GM10266 (cell line): ENCODE data around the gene LUC7L3.
"Not testable (repeated sequence)": the region's sequence is repeated elsewhere in the genome, so short reads cannot be mapped to it uniquely, and the experiment has no call there.

Experiments
- DNase-seq: peaks from one replicate; pipeline ENCODE4 v3.0.0; 2012; ENCODE audit errors: extremely low spot score
- CTCF ChIP-seq: IDR thresholded peaks from 2 replicates; pipeline ENCODE4 v1.5.1; 2012; ENCODE audit warnings: mild to moderate bottlenecking, low read depth; ENCODE audit not compliant: control insufficient read depth, insufficient read depth; ENCODE audit errors: missing control alignments

LUC7L3 gene

DNA sequence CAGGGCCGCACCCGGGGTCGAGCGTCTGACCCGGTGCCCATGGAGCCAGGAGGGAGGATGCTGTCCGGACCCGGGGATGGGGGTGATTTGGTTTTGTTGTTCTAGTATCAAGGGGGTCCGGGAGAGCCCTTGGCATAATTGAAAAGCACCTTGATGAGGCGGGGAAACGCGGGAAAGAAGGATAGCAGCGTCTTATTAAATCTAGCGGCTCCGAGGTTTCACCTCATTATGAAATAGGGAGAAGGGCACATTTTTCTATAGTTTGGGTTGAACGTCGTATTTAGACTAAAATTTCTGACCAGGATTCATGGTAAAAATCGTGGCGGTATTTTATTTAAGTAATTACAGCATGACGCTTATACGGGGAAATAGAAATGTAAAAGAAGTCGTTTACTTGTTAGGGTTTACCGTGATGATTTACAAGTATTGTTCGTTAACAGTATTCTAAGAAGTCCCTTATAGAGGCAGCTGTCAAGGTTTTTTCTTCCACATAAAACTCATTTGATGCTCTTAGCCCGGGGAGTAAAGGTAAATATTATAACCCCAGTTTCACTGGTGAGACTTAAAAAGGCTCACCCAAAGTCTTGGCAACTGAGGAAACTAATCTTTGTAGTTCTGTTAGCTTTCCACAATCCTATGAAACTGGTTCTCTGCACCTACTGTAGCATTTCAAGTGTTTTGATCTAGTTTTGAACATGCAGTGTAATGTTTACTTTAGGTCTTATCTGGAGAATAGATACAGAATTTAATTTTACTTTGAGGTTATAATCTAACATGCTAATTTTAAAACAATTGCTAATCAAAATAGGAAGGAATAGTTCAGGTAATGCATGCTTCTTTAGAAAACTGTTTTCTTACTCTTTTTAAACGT is 756 bp downstream of the LUC7L3 start:
- no peak for TF ChIP-seq CTCF
- no peak for DNase-seq

DNA sequence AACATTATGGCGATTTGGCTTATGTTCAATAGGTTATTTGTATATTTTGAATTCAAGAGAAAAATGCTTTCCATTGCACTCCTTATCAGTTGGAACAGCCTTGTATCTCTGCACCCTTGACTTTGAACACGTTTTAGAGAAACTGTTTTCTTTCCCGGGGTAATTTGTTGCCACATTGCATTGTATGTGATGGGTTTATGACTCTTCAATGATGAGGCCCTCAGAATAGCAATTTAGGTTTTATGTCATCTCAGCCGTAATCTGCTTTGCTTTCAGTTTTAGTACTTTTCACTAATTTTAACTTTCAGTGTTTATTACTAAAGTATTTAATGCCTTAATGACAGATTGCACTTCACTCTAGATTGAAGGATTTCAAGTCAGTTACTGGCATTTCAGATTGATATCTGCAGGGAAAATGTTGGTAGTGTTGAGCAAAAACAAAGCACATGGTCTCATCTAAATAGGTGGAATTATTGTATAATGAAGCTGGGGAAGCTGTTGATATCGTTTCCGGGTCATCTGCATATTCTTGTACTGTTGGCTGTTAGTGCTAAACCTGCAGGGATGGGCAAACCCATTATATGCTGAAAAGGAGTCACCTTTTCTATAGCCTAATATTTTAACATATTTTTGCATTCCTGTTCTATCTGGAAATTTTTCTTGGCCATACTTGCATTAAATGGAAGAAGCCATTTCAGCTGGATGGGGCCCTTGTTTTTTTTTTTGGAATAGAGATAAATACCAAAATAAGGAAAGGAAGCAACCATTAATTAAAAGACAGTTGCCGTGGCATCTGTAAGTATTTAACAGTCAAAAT is 2.0 kb downstream of the LUC7L3 start:
- no peak for TF ChIP-seq CTCF
- peak; percentile 53 for DNase-seq

DNA sequence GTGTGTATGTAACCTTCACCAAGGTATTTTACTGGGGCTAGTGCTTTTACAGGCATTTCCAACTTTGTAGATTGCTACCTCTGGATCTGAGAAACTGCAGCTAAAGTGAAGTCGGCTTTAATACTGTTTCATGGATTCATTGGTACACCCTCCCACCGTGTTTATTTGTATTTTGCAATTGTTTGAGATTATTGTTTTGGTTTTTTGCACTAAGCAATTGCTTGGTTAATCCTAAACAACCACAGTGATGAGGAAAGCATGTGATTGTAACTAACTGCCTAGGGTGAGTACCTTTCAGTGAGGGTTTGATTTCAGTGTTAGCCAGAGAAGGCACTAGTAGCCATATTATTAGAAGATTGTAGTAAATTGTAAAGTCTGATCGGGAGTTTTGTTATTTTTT is 3.3 kb downstream of the LUC7L3 start:
- no peak for DNase-seq
- no peak for TF ChIP-seq CTCF

- DNase-seq: not testable (repeated sequence)
These were observed 5.2 kb downstream of the LUC7L3 start for GRCh38 chr17:50724622-50725021.

DNA sequence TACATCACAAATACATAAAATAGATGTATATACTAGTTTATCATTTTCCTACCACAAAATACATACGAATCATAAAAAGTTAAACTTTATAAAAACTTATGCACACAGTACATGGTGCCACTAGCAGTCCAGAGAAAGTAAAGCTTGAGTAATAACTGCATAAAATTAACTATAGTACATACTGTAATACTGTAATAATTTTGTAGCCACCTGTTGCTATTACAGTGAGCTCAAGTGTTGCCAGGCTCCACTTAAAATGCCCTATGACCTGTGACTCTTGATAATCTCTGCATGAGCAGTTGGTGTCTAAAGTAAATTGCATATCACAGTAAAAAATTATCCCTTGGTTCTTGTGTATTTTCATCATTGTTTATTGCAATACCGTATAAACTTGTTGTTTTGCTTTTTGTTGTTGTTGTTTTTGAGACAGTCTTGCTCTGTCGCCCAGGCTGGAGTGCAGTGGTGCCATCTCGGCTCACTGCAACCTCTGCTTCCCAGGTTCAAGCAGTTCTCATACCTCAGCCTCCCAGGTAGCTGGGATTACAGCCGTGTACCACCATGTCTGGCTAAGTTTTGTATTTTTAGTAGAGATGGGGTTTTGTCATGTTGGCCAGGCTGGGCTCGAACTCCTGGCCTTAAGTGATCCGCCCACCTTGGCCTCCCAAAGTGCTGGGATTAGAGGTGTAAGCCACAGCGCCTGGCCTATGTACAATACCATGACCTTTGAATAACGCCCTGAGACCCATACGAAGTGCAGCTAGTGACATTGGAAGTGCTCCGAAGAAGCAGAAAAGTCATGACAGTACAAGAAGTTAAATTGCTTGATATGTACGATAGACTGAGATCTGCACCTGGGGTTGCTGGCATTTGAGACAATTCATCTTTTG is 6.6 kb downstream of the LUC7L3 start:
- no peak for DNase-seq
- no peak for TF ChIP-seq CTCF

GRCh38 chr17:50728112-50728429 is 8.7 kb downstream of the LUC7L3 start:
- no peak for TF ChIP-seq CTCF
- DNase-seq: no peak
